ENCODE data around the gene DEFB124.

Gene DEFB124

DNA sequence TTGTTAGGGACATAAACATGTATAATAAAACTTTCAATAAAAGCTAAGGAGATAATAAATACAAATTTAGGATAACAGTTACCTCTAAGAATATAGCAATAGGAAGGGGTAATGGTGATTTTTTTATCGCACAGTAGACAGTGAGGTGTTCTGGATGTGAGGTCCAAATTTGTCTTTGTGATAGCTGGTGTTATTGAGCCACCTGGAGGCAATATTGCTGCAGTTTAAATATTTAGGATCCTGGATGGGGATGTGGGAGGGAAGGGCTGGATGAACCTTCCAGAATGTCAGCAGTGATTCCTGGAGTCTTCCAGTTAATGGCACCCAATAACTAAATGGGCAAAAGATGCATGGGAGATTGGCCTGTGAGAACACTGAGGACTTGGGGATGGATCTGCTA, 20.6 kb downstream of the DEFB124 start:
- H2AFZ ChIP-seq (ENCODE audit: low read depth, low read length, severe bottlenecking), result no peak overlapping the region
- no peaks in the 10 kb centered on the region for H4K20me1 ChIP-seq (ENCODE audit: low read depth, low read length)

DNA sequence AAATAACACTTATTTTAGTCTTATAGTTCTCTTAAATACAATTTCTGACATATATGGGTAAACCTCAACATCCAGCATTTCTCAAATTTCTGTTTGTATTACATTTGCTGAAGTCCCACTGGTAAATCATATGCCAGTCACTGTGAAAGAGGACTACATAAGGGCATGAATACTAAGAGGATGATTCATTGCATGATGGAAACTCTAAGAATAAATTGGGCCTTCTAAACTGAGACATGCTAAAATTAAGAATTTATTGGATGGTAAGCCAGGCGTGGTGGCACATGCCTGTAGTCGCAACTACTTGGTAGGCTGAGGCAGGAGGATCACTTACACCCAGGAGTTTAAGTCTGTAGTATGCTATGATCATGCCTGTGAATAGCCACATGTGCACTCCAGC, 22.4 kb downstream of the DEFB124 start:
- no peaks in the 10 kb centered on the region for H3K27me3 ChIP-seq (ENCODE audit: low read length)
- no peak overlapping the region for H2AFZ ChIP-seq (ENCODE audit: low read depth, low read length, severe bottlenecking)
- H4K20me1 ChIP-seq (ENCODE audit: low read depth, low read length), result no peaks in the 10 kb centered on the region
- H3K9ac ChIP-seq (ENCODE audit: low read length), result no peak overlapping the region
- no peaks in the 10 kb centered on the region for H3F3A ChIP-seq (ENCODE audit: insufficient read depth)
- H3K36me3 ChIP-seq (ENCODE audit: low read length), result no peaks in the 10 kb centered on the region
- H3K4me3 ChIP-seq (ENCODE audit: insufficient read depth, low read length, poor library complexity, severe bottlenecking), result no peak overlapping the region
- no peak overlapping the region for H3K27ac ChIP-seq (ENCODE audit: low read depth, low read length)
- no peak overlapping the region for H3K4me2 ChIP-seq (ENCODE audit: low read depth, low read length, poor library complexity, severe bottlenecking)
- H3K9me3 ChIP-seq (ENCODE audit: insufficient read depth, low read length), result no peaks in the 10 kb centered on the region
- TF ChIP-seq, protein P1, sequence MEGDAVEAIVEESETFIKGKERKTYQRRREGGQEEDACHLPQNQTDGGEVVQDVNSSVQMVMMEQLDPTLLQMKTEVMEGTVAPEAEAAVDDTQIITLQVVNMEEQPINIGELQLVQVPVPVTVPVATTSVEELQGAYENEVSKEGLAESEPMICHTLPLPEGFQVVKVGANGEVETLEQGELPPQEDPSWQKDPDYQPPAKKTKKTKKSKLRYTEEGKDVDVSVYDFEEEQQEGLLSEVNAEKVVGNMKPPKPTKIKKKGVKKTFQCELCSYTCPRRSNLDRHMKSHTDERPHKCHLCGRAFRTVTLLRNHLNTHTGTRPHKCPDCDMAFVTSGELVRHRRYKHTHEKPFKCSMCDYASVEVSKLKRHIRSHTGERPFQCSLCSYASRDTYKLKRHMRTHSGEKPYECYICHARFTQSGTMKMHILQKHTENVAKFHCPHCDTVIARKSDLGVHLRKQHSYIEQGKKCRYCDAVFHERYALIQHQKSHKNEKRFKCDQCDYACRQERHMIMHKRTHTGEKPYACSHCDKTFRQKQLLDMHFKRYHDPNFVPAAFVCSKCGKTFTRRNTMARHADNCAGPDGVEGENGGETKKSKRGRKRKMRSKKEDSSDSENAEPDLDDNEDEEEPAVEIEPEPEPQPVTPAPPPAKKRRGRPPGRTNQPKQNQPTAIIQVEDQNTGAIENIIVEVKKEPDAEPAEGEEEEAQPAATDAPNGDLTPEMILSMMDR (IDR thresholded peaks at IDR 0.05; ENCODE audit: insufficient read depth, low read length, poor library complexity, severe bottlenecking), result no peak
- TF ChIP-seq EZH2phosphoT487 (conservative IDR thresholded peaks at IDR 0.05; ENCODE audit: low read length), result no peak
- H3K79me2 ChIP-seq (ENCODE audit: insufficient read depth, low read length), result no peaks in the 10 kb centered on the region
- no peaks in the 10 kb centered on the region for H3K9me2 ChIP-seq (replicated peaks; ENCODE audit: insufficient read depth, low read length)

More for the DNA sequence above, 20.6 kb downstream of the DEFB124 start:
- no peaks in the 10 kb centered on the region for H3F3A ChIP-seq (ENCODE audit: insufficient read depth)
- no peaks in the 10 kb centered on the region for H3K9me3 ChIP-seq (ENCODE audit: insufficient read depth, low read length)
- H3K9me2 ChIP-seq (replicated peaks; ENCODE audit: insufficient read depth, low read length), result no peaks in the 10 kb centered on the region
- H3K27me3 ChIP-seq (ENCODE audit: low read length), result no peaks in the 10 kb centered on the region
- no peak overlapping the region for H3K9ac ChIP-seq (ENCODE audit: low read length)
- no peak overlapping the region for H3K4me2 ChIP-seq (ENCODE audit: low read depth, low read length, poor library complexity, severe bottlenecking)
- TF ChIP-seq, protein P1 (IDR thresholded peaks at IDR 0.05; ENCODE audit: insufficient read depth, low read length, poor library complexity, severe bottlenecking), result no peak
- TF ChIP-seq EZH2phosphoT487 (conservative IDR thresholded peaks at IDR 0.05; ENCODE audit: low read length), result no peak
- H3K27ac ChIP-seq (ENCODE audit: low read depth, low read length), result no peak overlapping the region
- no peak overlapping the region for H3K4me3 ChIP-seq (ENCODE audit: insufficient read depth, low read length, poor library complexity, severe bottlenecking)
- no peaks in the 10 kb centered on the region for H3K79me2 ChIP-seq (ENCODE audit: insufficient read depth, low read length)
- no peaks in the 10 kb centered on the region for H3K36me3 ChIP-seq (ENCODE audit: low read length)

DNA sequence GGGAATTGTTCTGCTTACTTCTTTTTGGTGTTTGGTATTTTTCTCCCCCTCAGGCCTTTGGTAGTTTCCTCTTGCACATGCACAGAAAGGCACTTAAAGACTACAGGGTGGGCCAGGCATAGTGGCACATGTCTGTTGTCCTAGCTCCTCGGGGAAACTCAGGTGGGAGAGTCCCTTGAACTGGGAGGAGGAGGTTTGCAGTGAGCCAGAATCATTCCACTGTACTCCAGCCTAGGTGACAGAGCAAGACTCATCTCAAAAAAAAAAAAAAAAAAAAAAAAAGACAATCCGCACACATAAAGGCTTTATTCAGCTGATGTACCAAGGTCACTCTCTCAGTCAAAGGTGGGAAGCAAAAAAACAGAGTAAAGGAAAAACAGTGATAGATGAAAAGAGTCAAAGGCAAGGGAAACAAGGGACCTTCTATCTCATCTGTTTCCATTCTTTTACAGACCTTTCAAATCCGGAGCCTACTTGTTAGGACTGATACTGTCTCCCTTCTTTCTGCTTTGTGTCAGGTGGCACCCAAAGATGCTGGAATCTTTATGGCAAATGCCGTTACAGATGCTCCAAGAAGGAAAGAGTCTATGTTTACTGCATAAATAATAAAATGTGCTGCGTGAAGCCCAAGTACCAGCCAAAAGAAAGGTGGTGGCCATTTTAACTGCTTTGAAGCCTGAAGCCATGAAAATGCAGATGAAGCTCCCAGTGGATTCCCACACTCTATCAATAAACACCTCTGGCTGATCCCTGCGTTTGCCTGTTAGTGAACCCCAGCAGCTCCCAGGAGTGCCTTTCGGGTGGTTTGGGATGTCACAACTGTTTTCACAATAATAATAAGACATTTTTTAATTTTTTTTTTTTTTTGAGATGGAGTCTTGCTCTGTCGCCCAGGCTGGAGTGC, 25.2 kb downstream of the DEFB124 start:
- no peaks in the 10 kb centered on the region for H4K20me1 ChIP-seq (ENCODE audit: low read depth, low read length)
- no peak overlapping the region for H3K4me2 ChIP-seq (ENCODE audit: low read depth, low read length, poor library complexity, severe bottlenecking)
- no peaks in the 10 kb centered on the region for H3K9me2 ChIP-seq (replicated peaks; ENCODE audit: insufficient read depth, low read length)
- H3K4me3 ChIP-seq (ENCODE audit: insufficient read depth, low read length, poor library complexity, severe bottlenecking), result no peak overlapping the region
- TF ChIP-seq, protein P1 (IDR thresholded peaks at IDR 0.05; ENCODE audit: insufficient read depth, low read length, poor library complexity, severe bottlenecking), result no peak
- TF ChIP-seq EZH2phosphoT487 (conservative IDR thresholded peaks at IDR 0.05; ENCODE audit: low read length), result no peak
- no peak overlapping the region for H3K27ac ChIP-seq (ENCODE audit: low read depth, low read length)
- no peaks in the 10 kb centered on the region for H3F3A ChIP-seq (ENCODE audit: insufficient read depth)
- no peak overlapping the region for H3K9ac ChIP-seq (ENCODE audit: low read length)
- H3K36me3 ChIP-seq (ENCODE audit: low read length), result no peaks in the 10 kb centered on the region
- no peaks in the 10 kb centered on the region for H3K79me2 ChIP-seq (ENCODE audit: insufficient read depth, low read length)
- no peak overlapping the region for H2AFZ ChIP-seq (ENCODE audit: low read depth, low read length, severe bottlenecking)
- H3K27me3 ChIP-seq (ENCODE audit: low read length), result no peaks in the 10 kb centered on the region
- H3K9me3 ChIP-seq (ENCODE audit: insufficient read depth, low read length), result no peaks in the 10 kb centered on the region
